Colon (tissue), 2 donors: Measurements from ENCODE around the gene KRT76.
"Not testable (repeated sequence)": the region's sequence is repeated elsewhere in the genome, so short reads cannot be mapped to it uniquely, and the experiment has no call there.

Source experiments
- FAIRE-seq: peaks from 2 replicates; lab custom pipeline; 2012; peaks lifted over from hg19 to GRCh38; lab: Jason Lieb, UNC
- donor health status: control.
- donor health status: control.

The KRT76 gene

DNA sequence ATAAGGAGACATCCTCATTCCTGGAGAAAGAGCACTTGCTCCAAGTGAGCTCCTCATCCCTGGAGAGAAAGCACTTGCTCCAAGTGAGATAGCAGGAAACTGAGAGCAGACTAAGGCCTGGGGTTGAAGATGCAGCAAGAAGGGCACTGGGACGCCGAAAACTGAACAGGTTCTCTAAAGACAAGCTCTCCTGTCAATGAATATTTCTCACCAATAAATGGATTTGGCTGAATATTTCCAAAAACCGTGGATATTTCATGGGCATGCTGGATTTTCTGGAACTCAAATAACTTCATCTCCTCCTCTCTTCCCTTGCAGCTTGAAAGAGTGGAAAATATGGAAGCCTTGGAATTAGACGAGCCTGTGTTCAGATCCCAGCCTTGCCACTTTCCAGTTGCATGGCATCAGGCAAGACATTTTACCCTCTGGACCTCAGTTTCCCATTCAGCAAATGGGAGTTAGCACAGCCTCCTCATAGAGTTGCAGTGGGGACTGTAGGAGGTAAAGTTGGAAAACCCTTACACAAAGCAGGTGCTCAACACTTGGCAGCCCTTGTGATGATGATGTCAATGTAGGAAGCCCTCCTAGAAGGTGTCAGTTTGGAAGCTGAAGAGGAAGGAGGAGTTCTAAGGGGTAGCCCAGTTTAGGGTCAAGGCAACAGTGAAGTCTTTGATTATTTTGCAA, 4.4 kb upstream of the KRT76 start:
- FAIRE-seq: no peak

DNA sequence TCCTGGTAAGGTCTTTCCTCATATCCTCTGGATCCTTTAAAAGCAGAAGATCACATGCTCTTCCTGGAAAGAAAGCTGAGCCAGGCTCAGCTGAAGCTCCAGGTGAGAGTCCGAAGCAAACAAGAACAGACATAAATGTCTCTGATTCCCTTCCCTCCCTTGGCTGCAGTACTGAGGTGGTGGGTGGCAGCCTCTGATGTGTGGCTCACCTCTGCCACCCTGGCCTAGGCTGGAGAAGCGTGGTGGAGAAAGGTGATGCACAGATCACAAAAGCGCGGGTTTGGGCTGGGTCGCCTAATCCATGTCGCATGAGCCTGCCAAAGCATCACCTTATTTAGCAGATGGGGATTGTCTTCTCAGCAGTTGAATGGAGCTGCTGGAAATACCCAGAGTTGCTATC, 2.8 kb upstream of the KRT76 start:
- no peak for FAIRE-seq

DNA sequence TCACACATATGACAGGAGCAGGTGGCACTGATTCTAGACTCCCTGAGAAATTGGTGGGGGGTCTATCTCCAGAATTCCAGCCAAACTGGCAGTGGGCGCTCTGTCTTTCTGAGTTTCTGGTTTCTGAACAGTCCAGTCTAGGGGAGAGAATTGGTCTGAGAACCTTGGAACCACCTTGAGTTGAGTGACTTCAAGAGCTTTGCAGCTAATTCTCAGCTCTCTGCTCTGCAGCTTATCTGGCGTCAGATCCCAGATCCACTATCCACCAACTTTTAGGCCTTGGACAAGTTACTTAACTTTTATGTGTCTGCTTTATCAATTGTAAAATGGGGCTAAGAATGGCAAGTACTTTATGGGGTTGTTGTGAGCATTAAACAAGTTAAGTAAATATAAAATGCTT, 1.7 kb upstream of the KRT76 start:
- no peak for FAIRE-seq

DNA sequence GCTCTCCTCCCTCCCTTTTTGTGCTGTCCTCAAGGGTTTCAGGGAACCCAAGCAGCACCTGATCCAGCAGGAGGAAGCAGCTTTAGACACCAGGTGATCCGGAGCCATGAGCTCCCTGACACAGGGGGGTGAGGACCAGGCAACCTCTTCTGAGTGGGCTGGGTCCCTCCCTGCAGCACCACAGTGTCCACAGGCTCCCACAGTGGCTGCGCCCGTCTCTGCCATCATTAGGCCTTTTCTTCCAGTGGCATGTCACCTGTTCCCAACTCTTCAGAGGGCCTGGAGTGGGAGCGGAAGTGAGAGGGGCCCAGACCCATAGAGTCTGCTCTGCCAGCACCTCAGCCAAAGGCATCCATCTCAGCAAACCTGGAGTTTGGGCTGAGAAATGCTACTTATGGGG, 421 bp upstream of the KRT76 start:
- no peak for FAIRE-seq

- FAIRE-seq: no peak
Observed at GRCh38 chr12:52776435-52776834, 710 bp downstream of the KRT76 start.

DNA sequence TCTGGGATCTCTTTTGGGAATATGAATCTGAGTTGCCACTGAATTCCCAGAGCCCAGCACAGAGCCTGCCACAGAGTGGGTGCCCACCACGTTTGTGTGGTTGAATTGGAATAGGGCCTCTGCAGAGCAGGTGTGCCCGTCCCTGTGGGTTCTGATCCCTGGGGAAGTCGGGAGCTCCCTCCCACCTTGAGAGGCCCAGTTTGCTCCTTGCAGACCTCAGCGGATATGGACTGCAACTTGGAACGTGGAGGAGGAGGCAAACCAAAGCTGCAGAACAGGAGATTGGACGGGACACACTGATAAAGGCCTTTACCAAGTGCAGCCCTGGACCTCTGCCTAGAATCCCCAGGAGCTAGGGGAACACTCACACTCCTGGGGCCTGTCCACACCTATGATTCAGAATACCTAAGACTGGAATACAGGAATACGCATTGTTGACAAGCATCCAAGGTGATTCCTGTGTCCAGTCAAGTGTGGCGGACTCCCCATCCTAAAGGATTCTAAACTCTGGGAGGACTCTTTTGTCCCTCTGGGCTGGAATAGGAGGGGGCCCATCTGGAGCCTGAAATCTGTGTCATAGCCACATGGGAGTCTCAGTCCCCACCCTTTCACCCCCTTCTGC, 2.4 kb downstream of the KRT76 start:
- no peak for FAIRE-seq

DNA sequence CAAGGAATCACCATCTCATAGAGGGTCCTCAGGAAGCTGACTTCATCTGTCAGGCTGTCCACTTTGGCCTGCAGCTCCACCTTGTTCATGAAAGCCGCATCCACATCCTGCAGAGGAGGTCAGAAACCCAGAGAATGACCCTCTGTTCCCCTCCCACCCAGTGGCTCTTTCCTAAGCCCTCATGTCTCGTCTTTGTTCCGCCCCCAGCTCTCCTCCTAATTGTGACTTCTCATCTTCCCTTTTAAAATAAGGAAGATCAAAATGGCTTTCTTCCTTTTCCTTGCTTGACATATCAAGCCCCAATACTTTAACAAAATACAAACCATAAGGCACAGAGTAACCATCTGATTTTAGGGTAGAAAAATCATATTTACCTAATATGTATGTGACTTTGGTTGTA, 4.4 kb downstream of the KRT76 start:
- FAIRE-seq: no peak

DNA sequence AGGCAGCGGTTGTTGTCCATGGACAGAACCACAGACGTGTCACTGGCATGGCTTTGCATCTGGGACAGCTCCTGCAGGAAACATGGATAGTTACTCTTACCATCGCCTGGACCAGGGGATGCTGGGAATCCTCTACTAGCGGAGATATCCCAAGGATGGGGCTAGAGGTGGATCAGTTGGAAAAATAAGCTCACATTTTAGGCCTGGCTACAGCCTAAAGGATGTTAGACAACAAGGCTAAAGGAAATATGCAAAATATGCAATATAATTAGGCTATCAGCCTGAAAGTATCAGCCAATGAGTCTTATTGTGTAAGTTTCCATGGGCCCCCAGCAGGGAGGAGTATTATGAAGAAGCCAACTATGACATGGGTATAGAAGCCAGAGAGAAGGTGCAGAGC, 5.0 kb downstream of the KRT76 start:
- no peak for FAIRE-seq

DNA sequence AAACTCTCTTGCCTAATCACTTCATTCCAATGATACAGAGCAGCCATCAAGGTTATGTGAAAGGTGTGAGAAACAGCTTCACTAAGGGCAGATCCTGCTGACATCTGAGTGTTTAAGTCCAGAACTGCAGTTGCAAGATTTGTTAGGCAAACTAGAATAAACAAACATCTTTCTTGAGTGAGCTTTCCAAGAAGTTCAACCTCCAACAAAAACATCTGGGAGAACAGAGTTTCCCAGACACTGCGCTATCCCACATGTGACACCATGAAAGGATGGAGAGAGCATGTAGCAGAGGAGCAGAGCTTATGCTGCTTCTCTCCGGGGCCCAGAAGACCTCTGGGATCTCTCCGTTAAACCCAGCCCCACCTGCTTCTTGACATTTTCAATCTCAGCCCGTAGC, 5.6 kb downstream of the KRT76 start:
- no peak for FAIRE-seq

GRCh38 chr12:52771088-52771487, 6.1 kb downstream of the KRT76 start:
- FAIRE-seq: no peak

DNA sequence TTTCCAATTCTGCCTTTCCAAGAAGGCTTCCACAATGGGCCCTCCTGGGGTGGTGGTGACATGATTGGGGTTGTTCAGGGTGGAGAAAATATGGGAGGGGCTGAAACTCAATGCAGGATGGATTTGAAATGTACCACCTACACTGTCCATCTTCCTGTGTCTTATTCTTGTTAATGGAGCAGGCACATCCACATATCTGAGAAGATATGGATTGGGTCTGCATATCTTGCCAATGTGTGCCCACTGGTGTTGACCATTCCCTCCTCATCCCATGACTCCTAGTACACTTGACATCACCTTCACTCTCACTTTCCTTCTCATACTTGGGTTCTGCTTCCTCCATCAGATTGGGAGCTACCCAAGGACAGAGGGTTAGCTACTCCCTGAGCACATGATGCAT, 7.2 kb downstream of the KRT76 start:
- FAIRE-seq: no peak

GRCh38 chr12:52769354-52769753, 7.8 kb downstream of the KRT76 start:
- FAIRE-seq: no peak

DNA sequence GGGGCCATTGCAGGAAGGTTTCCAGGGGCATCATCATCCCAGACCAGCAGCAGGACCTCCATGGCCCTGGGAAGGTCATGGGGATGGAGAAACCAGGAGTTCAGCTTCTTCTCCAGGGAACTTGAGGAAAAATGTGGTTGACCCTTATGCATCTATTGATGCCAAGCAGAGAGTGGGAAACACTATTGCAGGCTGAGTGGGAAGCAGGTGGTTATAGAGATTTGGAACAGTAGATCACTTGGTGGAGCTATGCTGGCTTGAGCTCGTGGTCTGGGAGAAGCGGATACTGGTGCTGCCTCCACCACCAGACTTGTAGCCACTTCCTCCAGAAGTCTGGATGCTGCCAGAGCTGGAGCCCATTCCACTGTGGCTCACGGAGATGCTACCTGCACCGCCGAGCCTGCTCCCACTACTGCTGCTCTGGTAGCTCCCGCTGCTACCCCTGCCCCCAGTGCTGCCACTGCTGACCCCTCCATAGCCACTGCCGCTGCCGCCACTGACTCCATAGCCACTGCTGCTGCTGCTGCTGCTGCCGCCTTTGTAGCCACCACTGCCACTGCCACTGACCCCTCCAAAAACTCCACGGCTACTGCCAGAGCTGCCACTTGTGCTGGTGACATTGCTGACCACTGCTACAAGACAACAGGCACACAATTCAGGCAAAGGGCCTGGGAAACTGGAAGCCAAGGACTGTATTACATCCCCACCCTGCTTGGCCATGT, 8.5 kb downstream of the KRT76 start:
- no peak for FAIRE-seq

DNA sequence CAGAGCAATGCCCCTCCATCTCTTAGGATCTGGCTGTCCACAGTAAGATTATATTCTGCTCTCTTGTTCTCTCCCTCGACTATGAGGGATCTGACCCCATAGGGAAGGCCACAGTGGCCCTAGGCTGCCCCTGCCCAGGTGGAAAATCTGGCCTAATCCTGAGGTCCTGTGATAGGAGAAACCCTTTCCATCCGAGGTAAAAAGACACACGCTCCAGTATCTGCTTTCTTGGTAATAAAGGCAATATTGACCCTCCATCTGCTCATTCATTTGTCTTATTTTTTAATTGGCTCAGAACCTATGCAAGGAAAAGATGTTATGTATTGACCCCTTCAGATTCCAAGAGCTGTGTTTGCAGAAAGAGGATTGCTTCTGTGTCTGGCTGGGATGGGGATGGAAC, 9.7 kb downstream of the KRT76 start:
- no peak for FAIRE-seq

DNA sequence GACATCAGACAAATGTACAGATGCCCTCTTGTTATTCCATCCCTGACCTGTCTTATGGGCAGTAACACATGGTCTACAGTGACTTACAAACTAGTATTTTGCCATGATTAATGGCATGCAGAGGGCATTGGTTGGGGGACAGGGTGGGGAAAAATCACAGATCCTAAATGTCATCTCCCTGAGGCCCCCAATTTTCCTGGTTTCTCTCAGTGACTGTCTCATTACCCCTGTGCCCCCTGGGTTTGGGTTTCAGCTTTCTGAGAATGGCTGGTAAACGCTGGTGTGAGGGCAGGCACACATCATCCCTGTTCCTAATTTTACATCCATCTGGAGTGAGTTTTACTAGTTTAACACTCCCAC, 10.1 kb downstream of the KRT76 start:
- FAIRE-seq: no peak

DNA sequence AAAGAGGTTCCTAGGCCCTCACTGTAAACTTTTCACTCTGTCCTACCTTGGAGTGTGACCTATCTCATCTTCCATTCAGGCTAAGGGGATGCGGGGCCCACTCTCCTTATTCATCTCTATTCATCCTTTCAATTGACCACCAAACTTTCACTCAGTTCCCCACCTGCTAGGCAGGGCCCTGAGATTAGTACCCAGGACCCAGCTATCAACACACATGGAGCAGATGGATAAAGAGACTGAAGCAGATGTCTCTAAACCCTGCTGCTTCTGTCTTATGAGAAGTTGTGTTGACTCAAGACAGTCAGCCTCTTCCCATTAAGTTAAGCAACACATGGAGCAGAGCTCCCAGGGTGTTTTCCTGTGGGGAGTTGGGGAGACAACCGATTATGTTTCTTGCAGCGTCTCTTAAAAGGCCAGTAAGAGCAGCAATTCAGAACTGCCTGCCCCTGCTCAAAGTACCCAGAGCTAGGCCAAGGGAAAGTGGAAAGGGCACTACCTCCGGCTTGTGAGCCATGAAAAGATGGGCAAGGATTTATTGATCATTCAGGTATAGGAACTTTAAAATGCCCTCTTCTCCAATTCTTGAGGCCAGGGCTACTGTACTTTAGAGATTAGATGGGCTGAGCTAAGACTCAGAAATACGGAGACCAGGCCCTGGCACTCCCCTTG, 10.7 kb downstream of the KRT76 start:
- FAIRE-seq: no peak

DNA sequence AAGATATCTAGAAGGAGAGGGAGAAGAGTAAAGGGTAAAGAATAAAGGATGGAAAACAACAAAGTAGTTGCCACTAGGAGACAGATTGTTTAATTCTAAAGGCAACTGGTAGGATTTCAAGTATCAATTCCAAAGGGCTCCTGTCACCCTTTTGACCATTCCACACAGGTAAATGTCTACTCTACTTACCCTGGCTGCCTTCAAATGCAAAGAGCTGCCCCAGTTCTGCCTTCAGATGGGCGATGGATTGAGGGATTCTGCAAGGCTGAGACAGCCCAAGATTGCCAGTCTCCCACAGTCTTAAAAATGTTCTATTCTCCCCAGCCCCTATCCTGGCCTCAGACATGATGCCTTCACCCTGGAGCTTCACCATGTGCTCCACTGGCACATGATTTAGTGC, 11.4 kb downstream of the KRT76 start:
- no peak for FAIRE-seq

DNA sequence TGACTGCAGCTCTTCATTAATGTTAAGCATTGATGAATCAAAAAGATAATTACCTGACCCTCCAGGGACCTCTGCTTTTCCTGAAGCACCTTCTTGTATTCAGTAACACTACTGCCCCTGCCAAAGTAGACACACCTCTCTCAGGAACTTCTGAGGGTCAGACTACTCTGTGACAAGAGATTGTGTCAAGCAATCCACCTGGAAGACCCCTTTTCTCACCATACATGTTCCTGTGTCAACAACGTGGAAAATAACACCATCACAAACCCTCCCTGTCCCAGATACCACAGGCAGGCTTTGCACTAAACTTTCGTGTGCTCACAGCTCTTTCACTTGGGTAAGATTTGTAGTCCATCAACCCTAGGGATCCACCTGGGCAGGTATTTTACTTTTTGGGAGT, 13.2 kb downstream of the KRT76 start:
- FAIRE-seq: no peak

- FAIRE-seq: no peak
Observed at GRCh38 chr12:52763036-52763659, 14.0 kb downstream of the KRT76 start.

DNA sequence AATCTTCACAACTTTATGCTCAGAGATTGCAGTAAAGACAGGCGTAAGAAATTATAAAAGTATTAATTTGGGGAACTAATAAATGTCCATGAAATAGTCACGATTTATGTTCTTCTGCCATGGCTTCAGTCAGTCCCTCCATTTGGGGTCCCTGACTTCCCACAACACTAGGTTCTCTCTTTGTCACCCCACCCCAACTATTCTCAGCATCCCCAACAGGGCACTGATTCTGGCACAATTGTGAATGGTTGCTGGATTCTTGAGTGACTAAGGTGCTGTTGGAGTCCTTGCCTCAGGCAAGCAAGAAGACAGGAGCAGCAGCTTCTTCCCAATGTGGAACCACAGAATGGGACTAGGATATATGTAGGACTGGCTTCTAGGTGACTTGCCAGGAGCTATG, 15.3 kb downstream of the KRT76 start:
- FAIRE-seq: no peak

GRCh38 chr12:52761218-52761617, 15.9 kb downstream of the KRT76 start:
- not testable (repeated sequence) for FAIRE-seq

- FAIRE-seq: no peak
Observed at GRCh38 chr12:52760623-52761022, 16.5 kb downstream of the KRT76 start.

- no peak for FAIRE-seq
Observed at GRCh38 chr12:52759695-52760094, 17.4 kb downstream of the KRT76 start.
